Liver (tissue), 9 donors: ENCODE results near the gene ARV1. TPM values are rescaled to one million over a fixed set of nuclear protein-coding genes. Genes with fewer than 3 reads are reported as not detected.

Experiments used
- DNase-seq: peaks from one replicate; pipeline ENCODE4 v3.0.0-alpha.2; 2017; ENCODE audit warnings: low spot score
- H3K27ac ChIP-seq, 2 donors: one replicate each; pipeline ENCODE4 v1.7.0; 2013; ENCODE audit warnings: inconsistent platforms in 2 of 2, low read length in 2 of 2, control low read depth in 1 of 2, low read depth in 1 of 2, mild to moderate bottlenecking in 1 of 2
- H3K27me3 ChIP-seq, 4 donors: one replicate each; pipeline versions ENCODE4 v1.6.1 to v1.7.0; 2013; ENCODE audit warnings: low read length in 3 of 4, inconsistent platforms in 1 of 4, mild to moderate bottlenecking in 1 of 4, moderate library complexity in 1 of 4; ENCODE audit not compliant: control insufficient read depth in 4 of 4, insufficient read depth in 4 of 4
- H3K36me3 ChIP-seq, 4 donors: one replicate each; pipeline versions ENCODE4 v1.6.1 to v1.7.0; 2013; ENCODE audit warnings: low read length in 3 of 4, mild to moderate bottlenecking in 3 of 4, low read depth in 1 of 4, moderate library complexity in 1 of 4; ENCODE audit not compliant: control insufficient read depth in 4 of 4, insufficient read depth in 3 of 4
- H3K4me1 ChIP-seq, 4 donors: one replicate each; pipeline versions ENCODE4 v1.6.1 to v1.7.0; 2013; ENCODE audit warnings: low read length in 3 of 4, mild to moderate bottlenecking in 3 of 4, moderate library complexity in 1 of 4; ENCODE audit not compliant: control insufficient read depth in 4 of 4, insufficient read depth in 4 of 4
- H3K4me3 ChIP-seq, 3 donors: one replicate each; pipeline versions ENCODE4 v1.6.1 to v1.7.0; 2013; ENCODE audit warnings: low read length in 3 of 3, control low read depth in 1 of 3, low read depth in 1 of 3, mild to moderate bottlenecking in 1 of 3
- H3K9ac ChIP-seq, 2 donors: one replicate each; pipeline ENCODE4 v1.7.0; 2013; ENCODE audit warnings: low read length in 2 of 2, mild to moderate bottlenecking in 2 of 2, moderate library complexity in 2 of 2, control low read depth in 1 of 2, low read depth in 1 of 2
- H3K9me3 ChIP-seq, 4 donors: one replicate each; pipeline versions ENCODE4 v1.6.1 to v1.7.0; 2013; ENCODE audit warnings: low read length in 3 of 4; ENCODE audit not compliant: control insufficient read depth in 4 of 4
- EGR1 ChIP-seq, 2 donors: IDR thresholded peaks; 2 replicates each; pipeline ENCODE4 v1.6.1; 2016 to 2018; ENCODE audit warnings: antibody characterized with exemption in 2 of 2, low read depth in 2 of 2
- FOXA1 ChIP-seq: IDR thresholded peaks from 2 replicates; pipeline ENCODE4 v1.6.1; 2016; ENCODE audit warnings: antibody characterized with exemption
- FOXA2 ChIP-seq: IDR thresholded peaks from 2 replicates; pipeline ENCODE4 v1.6.1; 2016; ENCODE audit warnings: antibody characterized with exemption
- GABPA ChIP-seq, 2 donors: IDR thresholded peaks in 1 of 2; conservative IDR thresholded peaks in 1 of 2; 2 replicates each; pipeline ENCODE4 v1.6.1; 2016; ENCODE audit warnings: antibody characterized with exemption in 2 of 2, mild to moderate bottlenecking in 1 of 2, moderate library complexity in 1 of 2
- HNF4A ChIP-seq, 2 donors: conservative IDR thresholded peaks; 2 replicates each; pipeline ENCODE4 v1.6.1; 2016; ENCODE audit warnings: antibody characterized with exemption in 2 of 2, mild to moderate bottlenecking in 2 of 2
- HNF4G ChIP-seq: IDR thresholded peaks from 2 replicates; pipeline ENCODE4 v1.6.1; 2016; ENCODE audit warnings: antibody characterized with exemption
- JUND ChIP-seq, 2 donors: IDR thresholded peaks; 2 replicates each; pipeline ENCODE4 v1.6.1; 2016; ENCODE audit warnings: antibody characterized with exemption in 2 of 2
- RAD21 ChIP-seq, 2 donors: IDR thresholded peaks; 2 replicates each; pipeline ENCODE4 v1.6.1; 2016; ENCODE audit warnings: antibody characterized with exemption in 2 of 2, mild to moderate bottlenecking in 2 of 2
- REST ChIP-seq: IDR thresholded peaks from 2 replicates; pipeline ENCODE4 v1.6.1; 2016; ENCODE audit warnings: antibody characterized with exemption, mild to moderate bottlenecking
- RXRA ChIP-seq, 2 donors: IDR thresholded peaks; 2 replicates each; pipeline ENCODE4 v1.6.1; 2017 to 2018; ENCODE audit warnings: antibody characterized with exemption in 2 of 2, mild to moderate bottlenecking in 1 of 2
- SP1 ChIP-seq: IDR thresholded peaks from 2 replicates; pipeline ENCODE4 v1.6.1; 2018; ENCODE audit warnings: antibody characterized with exemption, mild to moderate bottlenecking
- TAF1 ChIP-seq: conservative IDR thresholded peaks from 2 replicates; pipeline ENCODE4 v1.6.1; 2016; ENCODE audit warnings: antibody characterized with exemption, mild to moderate bottlenecking
- YY1 ChIP-seq: IDR thresholded peaks from 2 replicates; pipeline ENCODE4 v1.6.1; 2016; ENCODE audit warnings: antibody characterized with exemption, mild to moderate bottlenecking
- WGBS: extraction: QIAGEN DNeasy Blood & Tissue Kit; methylation state at CpG from one replicate; pipeline ENCODE4 v1.1.7; 2013; 5-methylcytosine and 5-hydroxymethylcytosine counted together
- polyA plus RNA-seq, 2 donors: library from polyadenylated mRNA; stranded (reverse) in 1 of 2; unstranded in 1 of 2; fragments of 200-250 nt in 1 of 2; fragments of >200 nt in 1 of 2; fragmentation: Nextera tagmentation in 1 of 2; extraction: Ambion mirVana in 1 of 2; gene quantifications; one replicate each; pipeline versions ENCODE4 v1.2.1 to v1.2.3, GENCODE V29; 2013 to 2015
- total RNA-seq, 2 donors: library from RNA; depleted of rRNA; stranded (reverse); fragments of >200 nt; gene quantifications; one replicate each; pipeline ENCODE4 v1.2.3, GENCODE V29; 2014
- TF ChIP-seq, protein P1 (sequence below): IDR thresholded peaks from 2 replicates; pipeline ENCODE4 v1.6.1; 2016; ENCODE audit warnings: antibody characterized with exemption
- TF ChIP-seq, protein P2 (sequence below): IDR thresholded peaks from 2 replicates; pipeline ENCODE4 v1.6.1; 2016; ENCODE audit warnings: antibody characterized with exemption
- TF ChIP-seq, protein P3 (sequence below): fragments of 150-350 bp; IDR thresholded peaks from 2 replicates; pipeline ENCODE4 v1.5.1; 2017; ENCODE audit warnings: improper control_type of control experiment, low read depth, low read length; ENCODE audit not compliant: missing input control
- TF ChIP-seq, protein P4 (sequence below): IDR thresholded peaks from 2 replicates; pipeline ENCODE4 v1.6.1; 2016; ENCODE audit warnings: antibody characterized with exemption
- donor health status: healthy.
- donor health status: healthy.
- donor health status: healthy.
- donor health status: healthy.
- donor health status: healthy.

The ARV1 gene
- total and polyA plus RNA-seq, 4 donors = 11.4 to 18.9 (median 14.6) TPM

DNA sequence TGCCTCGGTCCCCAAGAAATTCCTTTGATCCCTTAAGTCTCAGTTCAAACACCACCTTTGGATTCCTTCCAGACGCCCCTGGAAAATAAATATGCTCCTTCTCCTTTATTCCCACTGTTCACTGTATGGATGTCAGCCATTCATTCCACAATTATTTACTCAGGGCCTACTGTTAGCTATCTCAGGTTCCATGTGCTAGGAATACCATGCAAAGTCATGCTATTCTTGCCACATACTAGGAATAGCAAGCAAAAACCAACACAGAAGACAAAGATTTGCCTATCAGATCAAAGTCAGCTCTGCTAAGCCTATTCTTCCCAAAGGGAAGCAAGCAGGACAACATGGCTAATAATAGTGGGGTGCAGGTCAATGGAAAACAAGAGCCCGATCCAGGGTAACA lies 30.0 kb upstream of the ARV1 start:
- Histone ChIP-seq H3K27me3 (no peaks in the 10 kb centered on the region), H3K9me3 (no peaks in the 10 kb centered on the region), H3K36me3 (peaks cover 0 to 12% (median 11%) of the 10 kb centered on the region in 4 donors), H3K4me1 (no peaks in the 10 kb centered on the region), H3K4me3 (no peak overlapping the region), H3K9ac (no peak overlapping the region), H3K27ac (no peak overlapping the region)
- no peak for TF ChIP-seq TAF1
- TF ChIP-seq FOXA2 = no peak
- no peak for TF ChIP-seq JUND (IDR thresholded peaks at IDR 0.05)
- TF ChIP-seq, protein P1, sequence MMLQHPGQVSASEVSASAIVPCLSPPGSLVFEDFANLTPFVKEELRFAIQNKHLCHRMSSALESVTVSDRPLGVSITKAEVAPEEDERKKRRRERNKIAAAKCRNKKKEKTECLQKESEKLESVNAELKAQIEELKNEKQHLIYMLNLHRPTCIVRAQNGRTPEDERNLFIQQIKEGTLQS = no peak
- no peak for TF ChIP-seq GABPA (IDR thresholded peaks at IDR 0.05 in 1 of 2, conservative IDR thresholded peaks at IDR 0.05 in 1 of 2)
- no peak for TF ChIP-seq REST
- no peak for TF ChIP-seq SP1
- TF ChIP-seq, protein P2, sequence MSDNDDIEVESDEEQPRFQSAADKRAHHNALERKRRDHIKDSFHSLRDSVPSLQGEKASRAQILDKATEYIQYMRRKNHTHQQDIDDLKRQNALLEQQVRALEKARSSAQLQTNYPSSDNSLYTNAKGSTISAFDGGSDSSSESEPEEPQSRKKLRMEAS = no peak
- TF ChIP-seq FOXA1 = no peak
- TF ChIP-seq RXRA (IDR thresholded peaks at IDR 0.05) = no peak
- TF ChIP-seq RAD21 (IDR thresholded peaks at IDR 0.05) = no peak
- no peak for TF ChIP-seq HNF4G
- TF ChIP-seq, protein P3, sequence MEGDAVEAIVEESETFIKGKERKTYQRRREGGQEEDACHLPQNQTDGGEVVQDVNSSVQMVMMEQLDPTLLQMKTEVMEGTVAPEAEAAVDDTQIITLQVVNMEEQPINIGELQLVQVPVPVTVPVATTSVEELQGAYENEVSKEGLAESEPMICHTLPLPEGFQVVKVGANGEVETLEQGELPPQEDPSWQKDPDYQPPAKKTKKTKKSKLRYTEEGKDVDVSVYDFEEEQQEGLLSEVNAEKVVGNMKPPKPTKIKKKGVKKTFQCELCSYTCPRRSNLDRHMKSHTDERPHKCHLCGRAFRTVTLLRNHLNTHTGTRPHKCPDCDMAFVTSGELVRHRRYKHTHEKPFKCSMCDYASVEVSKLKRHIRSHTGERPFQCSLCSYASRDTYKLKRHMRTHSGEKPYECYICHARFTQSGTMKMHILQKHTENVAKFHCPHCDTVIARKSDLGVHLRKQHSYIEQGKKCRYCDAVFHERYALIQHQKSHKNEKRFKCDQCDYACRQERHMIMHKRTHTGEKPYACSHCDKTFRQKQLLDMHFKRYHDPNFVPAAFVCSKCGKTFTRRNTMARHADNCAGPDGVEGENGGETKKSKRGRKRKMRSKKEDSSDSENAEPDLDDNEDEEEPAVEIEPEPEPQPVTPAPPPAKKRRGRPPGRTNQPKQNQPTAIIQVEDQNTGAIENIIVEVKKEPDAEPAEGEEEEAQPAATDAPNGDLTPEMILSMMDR = no peak
- TF ChIP-seq YY1 = no peak
- TF ChIP-seq EGR1 (IDR thresholded peaks at IDR 0.05; ENCODE audit: low read depth in 2 of 2) = no peak
- no peak for TF ChIP-seq HNF4A (conservative IDR thresholded peaks at IDR 0.05)
- no peak for DNase-seq
- 94% methylated on average over 3 of the region's 3 CpGs for WGBS

- no peak for DNase-seq
- no peaks in the 10 kb centered on the region for H3K4me1 ChIP-seq
- H3K9me3 ChIP-seq = no peaks in the 10 kb centered on the region
- no peak overlapping the region for H3K9ac ChIP-seq
- H3K36me3 ChIP-seq = peaks cover 0 to 11% (median 6%) of the 10 kb centered on the region in 4 donors
- WGBS = 94% methylated on average over 3 of the region's 3 CpGs
- H3K4me3 ChIP-seq = no peak overlapping the region
- no peaks in the 10 kb centered on the region for H3K27me3 ChIP-seq
- H3K27ac ChIP-seq = no peak overlapping the region
- TF ChIP-seq EGR1 (IDR thresholded peaks at IDR 0.05; ENCODE audit: low read depth in 2 of 2) = no peak
- TF ChIP-seq RXRA (IDR thresholded peaks at IDR 0.05) = no peak
- TF ChIP-seq TAF1 = no peak
- TF ChIP-seq HNF4G = no peak
- no peak for TF ChIP-seq REST
- TF ChIP-seq GABPA (IDR thresholded peaks at IDR 0.05 in 1 of 2, conservative IDR thresholded peaks at IDR 0.05 in 1 of 2) = no peak
- TF ChIP-seq FOXA1 = no peak
- TF ChIP-seq HNF4A (conservative IDR thresholded peaks at IDR 0.05) = no peak
- no peak for TF ChIP-seq SP1
- no peak for TF ChIP-seq FOXA2
- TF ChIP-seq JUND (IDR thresholded peaks at IDR 0.05) = no peak
- TF ChIP-seq, protein P1 = no peak
- TF ChIP-seq, protein P2 = no peak
- no peak for TF ChIP-seq RAD21 (IDR thresholded peaks at IDR 0.05)
- TF ChIP-seq, protein P4, sequence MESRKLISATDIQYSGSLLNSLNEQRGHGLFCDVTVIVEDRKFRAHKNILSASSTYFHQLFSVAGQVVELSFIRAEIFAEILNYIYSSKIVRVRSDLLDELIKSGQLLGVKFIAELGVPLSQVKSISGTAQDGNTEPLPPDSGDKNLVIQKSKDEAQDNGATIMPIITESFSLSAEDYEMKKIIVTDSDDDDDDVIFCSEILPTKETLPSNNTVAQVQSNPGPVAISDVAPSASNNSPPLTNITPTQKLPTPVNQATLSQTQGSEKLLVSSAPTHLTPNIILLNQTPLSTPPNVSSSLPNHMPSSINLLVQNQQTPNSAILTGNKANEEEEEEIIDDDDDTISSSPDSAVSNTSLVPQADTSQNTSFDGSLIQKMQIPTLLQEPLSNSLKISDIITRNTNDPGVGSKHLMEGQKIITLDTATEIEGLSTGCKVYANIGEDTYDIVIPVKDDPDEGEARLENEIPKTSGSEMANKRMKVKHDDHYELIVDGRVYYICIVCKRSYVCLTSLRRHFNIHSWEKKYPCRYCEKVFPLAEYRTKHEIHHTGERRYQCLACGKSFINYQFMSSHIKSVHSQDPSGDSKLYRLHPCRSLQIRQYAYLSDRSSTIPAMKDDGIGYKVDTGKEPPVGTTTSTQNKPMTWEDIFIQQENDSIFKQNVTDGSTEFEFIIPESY = no peak
- no peak for TF ChIP-seq YY1
Observed at GRCh38 chr1:230950404-230950803, 28.5 kb upstream of the ARV1 start.
